ENCODE data around the gene CRYBB2.
"Not testable (repeated sequence)": the region's sequence is repeated elsewhere in the genome, so short reads cannot be mapped to it uniquely, and the experiment has no call there.

CRYBB2 gene

GRCh38 chr22:25219211-25219689 lies at the start of gene CRYBB2:
Gene CRYBB2 (plus strand): TSS chr22:25219639. CDS start chr22:25221430, 1,791 bp downstream.
- no peak for DNase-seq (ENCODE audit: low spot score)

DNA sequence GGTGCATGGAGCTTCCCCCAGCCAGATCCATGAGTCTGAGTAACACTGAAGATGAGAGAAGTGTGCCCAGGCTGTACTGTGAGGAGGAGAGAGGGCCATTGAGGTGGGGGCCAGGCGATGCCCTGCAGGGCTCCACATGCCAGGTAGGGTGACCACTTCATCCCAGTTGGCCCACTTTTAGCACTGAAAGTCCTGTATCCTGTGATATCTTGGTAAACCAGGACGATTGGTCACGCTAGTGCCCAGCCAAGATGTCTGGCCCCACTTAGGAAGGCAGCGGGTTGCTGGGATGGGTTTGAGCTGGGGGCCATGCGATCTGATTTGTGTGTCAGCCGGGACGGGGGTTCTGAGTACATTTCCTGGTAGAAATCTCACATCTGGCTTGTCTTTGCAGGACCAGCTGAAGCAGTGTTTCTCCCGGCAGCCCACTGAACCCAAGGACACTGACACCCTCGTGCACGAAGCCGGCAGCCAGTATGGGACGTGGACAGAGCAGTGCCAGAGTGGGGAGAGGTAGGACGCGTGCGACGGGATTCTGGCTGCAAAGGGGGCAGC lies 48.9 kb upstream of the CRYBB2 start:
- DNase-seq (ENCODE audit: low spot score) = no peak

GRCh38 chr22:25172153-25172552 lies 47.3 kb upstream of the CRYBB2 start:
- peak; percentile 13 for DNase-seq (ENCODE audit: low spot score)

- DNase-seq (ENCODE audit: low spot score) = no peak
These were observed 45.1 kb upstream of the CRYBB2 start for GRCh38 chr22:25174156-25174887.

- DNase-seq (ENCODE audit: low spot score) = no peak
These were observed 44.5 kb upstream of the CRYBB2 start for GRCh38 chr22:25174888-25175411.

DNA sequence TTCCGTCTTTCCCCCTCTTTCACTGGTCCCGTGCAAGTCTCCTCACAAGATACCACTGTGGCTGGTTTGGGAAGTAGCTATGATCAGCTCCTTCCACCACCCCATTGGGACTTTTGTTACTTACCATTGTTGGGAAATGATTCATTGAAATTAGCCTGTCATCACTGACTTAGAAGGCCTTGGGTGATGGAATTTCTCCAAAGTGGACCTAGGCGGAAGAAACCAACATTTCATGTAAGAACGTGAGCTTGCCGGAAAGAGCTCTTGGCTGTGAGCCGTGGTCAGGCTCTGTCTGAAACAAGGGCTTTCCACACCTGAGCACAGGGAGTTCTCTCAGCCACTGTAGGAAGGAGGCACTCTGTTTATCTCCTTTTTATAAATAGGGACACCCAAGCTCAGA lies 43.3 kb upstream of the CRYBB2 start:
- no peak for DNase-seq (ENCODE audit: low spot score)

DNA sequence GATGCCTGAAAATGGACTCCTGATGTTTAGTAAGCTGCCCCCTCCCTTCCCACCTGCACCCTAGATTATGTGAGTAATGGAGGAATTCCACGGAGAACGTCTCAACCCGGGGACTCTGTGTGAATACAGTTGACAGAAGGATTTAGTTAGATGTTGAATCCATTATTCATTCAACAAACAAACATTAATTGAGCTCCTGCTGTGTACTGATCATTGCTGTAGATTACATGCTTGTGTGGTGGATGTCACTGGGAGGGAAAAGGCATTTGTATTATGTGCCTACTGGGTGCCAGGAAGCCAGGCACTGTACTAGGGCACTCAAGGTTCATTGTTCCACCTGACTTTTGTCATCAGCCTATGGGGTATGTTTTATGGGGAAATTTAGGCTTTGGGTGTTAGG lies 42.6 kb upstream of the CRYBB2 start:
- DNase-seq (ENCODE audit: low spot score) = no peak

DNA sequence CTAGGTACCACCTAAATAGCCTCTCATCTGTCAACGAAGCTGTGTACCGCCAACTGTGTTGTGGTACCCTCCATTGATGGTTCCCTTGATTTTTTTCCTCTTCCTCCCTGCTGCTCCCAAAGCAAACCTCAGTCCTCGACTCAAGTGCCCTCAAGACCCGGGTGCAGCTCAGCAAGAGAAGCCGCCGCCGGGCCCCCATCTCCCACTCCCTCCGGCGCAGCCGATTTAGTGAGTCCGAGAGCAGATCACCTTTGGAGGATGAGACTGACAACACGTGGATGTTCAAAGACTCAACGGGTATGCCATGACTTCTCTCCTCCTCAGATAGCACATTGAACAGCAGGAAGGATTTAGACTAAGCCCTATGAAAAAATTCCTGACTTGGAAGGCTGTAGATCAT lies 42.2 kb upstream of the CRYBB2 start:
- no peak for DNase-seq (ENCODE audit: low spot score)

DNA sequence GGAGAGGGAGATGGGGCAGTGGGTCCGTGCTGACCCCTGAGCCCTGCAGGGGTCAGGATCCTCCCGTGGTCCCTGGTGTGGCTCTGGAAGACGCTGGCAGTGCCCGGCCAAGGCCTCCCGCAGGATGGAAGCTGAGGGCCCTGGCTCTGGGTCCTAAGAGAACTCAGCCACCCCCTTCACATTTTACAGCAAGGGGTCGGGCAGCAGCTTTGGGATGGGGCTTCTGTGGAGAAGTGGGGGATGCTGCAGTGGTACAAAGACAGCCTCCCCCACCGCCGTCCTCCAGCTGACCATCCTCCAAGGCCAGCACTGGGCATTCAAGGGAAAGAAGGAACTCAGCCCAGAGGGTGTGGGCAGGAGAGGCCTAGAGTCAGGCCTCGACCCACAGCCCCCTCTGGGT lies 41.5 kb upstream of the CRYBB2 start:
- DNase-seq (ENCODE audit: low spot score) = no peak

DNA sequence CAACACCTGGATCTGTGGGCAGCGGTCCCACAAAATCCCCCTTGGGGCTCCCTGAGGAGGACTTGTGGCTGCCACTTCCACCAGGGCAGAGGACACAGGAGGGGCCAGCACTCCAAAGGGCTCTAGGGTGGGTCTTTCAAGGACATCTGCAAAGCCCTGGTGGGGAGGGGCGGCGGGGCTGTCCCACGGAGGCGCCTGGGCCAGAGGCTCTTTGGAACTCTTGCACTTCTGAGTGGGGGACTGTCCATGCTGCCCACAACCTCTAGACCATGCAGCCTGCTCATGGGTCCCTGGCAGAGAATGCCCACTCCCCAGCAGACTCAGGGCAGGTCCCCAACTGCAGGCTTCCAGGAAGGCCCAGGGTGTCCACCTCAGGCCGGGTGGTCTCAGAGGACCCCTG lies 41.1 kb upstream of the CRYBB2 start:
- DNase-seq (ENCODE audit: low spot score) = not testable (repeated sequence)

DNA sequence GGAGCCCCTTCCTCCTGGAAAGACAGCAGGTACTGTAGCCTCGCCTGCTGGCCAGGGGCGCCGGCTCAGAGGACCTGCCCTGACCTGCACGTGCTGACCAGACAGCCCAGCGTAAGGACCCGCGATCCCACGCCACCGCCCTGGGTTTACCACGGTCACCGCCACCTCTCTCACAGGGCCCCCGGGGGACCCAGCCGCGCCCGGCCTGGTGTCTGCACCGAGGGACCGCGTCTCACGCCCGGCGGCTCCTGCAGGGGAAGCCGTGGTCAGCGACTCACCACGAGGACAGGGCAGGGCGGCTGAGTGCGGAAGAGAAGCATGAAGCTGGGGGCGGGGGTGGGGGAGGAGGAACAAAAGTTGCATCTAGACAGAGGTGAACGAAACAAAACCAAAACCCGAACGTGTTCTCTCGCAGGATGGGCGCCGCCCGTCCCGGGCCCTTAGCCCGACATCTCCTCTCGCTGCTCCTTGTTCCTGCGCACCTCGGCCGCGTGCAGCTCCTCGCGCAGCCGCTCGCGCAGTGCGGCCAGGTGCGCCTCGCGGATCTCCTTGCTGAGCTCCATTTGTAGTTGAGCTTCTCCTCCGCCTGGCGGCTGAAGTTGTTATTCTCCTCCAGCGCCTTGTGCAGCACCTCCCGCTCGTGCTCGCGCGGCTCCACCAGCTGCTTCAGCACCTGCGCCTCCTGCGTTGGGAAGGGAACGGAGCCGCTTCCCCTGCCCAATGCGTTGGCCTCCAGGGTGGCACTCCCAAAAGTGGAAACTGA lies 40.4 kb upstream of the CRYBB2 start:
- not testable (repeated sequence) for DNase-seq (ENCODE audit: low spot score)

GRCh38 chr22:25182131-25183110 lies 37.0 kb upstream of the CRYBB2 start:
- DNase-seq (ENCODE audit: low spot score) = no peak

DNA sequence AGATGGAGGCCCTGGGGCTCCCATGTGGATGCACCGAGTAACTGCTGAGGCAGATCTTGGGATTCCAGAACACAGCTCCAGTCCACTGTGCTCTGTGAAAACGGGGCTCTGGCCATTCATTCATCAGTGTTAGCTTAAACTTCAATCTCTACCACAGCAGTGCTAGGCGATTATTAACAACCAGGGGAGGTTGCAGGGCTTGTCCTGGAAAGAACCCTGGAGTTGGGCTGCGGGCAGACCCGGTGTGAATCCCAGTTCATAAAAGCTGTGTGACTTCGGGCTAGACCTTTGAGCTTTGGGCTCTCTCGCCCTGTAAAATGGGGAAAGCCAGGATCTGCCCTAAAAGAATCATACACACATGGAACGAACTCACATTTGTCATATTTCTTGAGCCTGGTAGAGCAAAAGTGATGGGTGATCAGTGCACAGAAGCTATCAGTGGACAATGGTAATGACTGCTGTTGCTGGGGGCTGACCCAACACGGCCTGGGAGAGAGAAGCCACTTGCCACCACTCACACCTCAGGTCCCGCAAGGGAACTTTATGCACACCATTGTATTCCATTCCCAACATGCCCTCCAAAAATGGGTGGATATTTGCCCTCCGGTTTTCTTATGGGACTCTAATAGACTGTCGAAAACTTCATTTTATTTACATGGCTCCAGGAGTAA lies 35.4 kb upstream of the CRYBB2 start:
- DNase-seq (ENCODE audit: low spot score) = no peak

GRCh38 chr22:25186140-25186539 lies 33.3 kb upstream of the CRYBB2 start:
- DNase-seq (ENCODE audit: low spot score) = no peak

DNA sequence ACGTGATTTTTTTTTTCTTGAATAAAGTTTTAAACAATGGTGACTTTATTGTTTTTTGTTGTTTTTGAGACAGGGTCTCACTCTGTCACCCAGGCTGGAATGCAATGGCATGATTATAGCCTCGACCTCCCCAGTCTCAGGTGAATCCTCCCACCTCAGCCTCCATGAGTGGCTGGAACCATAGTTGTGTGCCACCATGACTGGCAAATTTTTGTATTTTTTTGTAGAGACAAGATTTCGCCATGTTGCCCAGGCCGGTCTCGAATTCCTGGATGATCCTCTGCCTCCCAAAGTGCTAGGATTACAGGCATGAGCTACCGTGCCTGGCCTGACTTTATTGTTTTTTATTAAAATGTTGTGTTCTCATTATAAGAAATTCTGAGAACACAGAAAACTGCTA lies 32.0 kb upstream of the CRYBB2 start:
- DNase-seq (ENCODE audit: low spot score) = no peak

DNA sequence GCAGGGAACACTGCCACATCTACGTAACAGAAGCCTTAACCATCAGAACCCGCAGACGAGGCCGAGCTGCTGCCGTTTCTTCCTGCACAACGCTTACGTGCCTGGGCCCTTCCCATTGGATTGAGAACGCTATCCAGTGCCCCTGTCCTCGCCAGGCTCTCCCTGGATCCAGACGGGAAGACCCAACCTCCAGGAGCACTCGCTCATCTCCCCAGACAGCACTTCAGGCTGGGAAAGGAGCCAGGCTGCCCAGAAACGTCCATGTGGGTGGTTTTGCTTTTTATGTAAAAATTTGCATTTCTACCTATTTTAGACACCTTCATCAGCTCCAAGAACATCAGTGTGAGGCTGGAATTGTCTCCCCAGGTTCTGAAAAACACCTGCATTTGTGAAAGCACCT lies 27.0 kb upstream of the CRYBB2 start:
- DNase-seq (ENCODE audit: low spot score) = no peak

- DNase-seq (ENCODE audit: low spot score) = no peak
These were observed 26.3 kb upstream of the CRYBB2 start for GRCh38 chr22:25193130-25193529.

DNA sequence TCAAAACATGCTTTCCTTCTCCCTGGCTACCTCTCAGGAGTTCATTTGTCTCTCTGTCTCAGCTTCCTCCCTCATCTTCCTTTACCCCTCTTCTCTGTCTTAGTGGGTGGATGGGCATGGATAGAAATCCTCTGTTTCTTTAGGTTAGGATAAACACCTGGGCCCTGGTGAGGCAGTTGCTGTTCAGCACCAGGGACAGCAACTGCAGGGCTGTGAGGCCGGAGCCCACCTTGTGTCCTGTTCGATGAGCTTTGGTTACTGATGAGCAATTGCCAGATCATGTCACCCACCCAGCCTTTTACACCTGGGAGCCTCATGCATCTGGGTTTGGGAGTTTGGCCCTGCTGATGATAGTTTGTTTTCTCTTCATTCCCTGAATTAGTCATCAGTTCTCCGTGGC lies 25.9 kb upstream of the CRYBB2 start:
- DNase-seq (ENCODE audit: low spot score) = no peak

- DNase-seq (ENCODE audit: low spot score) = no peak
These were observed 23.1 kb upstream of the CRYBB2 start for GRCh38 chr22:25196326-25196725.

DNA sequence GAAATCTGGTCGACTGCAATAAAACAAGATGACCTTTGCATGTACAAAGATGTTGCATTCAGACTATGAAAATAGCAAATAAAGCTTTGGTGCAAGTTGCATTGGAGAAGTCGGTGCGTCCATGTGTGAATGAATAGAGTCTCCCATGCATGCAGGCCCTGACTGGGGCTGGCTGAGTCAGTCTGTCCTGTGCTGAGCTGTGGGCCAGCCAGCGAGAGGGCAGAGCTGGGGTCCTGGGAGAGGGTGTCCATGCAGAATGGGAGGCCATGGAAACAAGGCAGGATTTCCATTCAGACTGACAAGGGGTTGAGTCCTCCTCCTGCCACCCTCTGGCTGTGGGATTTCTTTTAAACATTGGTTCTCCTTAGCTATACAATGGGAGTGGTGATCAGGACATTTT lies 22.1 kb upstream of the CRYBB2 start:
- DNase-seq (ENCODE audit: low spot score) = no peak
